LoVo (cell line): ENCODE measurements around the gene TMEM238L.

Experiments
- DNase-seq: peaks from one replicate; pipeline ENCODE4 v3.0.0-alpha.2; 2016; ENCODE audit warnings: low spot score

Gene TMEM238L

DNA sequence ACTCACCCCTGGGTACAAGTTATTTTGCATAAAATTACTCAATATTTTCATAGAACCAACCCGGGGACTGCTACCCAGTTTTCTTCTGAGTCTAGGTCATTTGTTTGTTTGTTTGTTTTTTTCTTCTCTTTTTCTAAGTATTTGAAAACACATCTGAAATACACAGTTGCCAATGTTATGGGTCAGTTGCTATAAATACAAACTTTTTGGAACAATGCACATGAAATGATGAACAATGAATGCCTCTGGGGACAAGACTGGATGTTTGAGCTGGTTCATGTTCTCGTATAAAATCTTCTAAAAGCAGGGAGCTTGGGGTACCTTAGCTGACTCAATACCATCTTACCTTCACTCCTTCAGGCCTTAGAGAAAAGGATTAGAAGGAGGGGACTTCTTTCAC is 30.5 kb downstream of the TMEM238L start:
- no peak for DNase-seq

- DNase-seq: no peak
These were observed 31.2 kb downstream of the TMEM238L start for GRCh38 chr17:10772425-10773380.

GRCh38 chr17:10771148-10771547 is 32.8 kb downstream of the TMEM238L start:
- DNase-seq: no peak

DNA sequence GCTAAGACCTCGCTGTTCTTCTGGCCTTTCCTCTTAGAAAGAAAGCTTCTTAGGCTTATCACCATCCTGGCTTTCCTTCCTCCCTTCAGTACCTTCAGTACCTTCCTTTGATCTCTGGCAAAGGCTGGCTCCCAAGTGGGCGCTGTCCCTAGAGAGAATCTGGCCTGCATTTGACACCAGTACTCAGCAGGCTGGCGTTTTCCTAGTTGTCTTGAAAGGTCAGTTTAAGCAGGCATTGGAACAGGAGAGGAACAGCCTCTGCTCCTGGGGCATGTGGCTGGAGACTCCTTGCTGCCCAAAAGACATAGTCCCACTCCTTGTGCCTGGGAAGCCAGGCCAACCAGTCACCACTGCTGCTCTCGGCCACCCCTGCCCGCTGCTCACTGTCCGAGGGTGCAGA is 34.1 kb downstream of the TMEM238L start:
- DNase-seq: no peak

- no peak for DNase-seq
These were observed 35.1 kb downstream of the TMEM238L start for GRCh38 chr17:10768750-10769251.

DNA sequence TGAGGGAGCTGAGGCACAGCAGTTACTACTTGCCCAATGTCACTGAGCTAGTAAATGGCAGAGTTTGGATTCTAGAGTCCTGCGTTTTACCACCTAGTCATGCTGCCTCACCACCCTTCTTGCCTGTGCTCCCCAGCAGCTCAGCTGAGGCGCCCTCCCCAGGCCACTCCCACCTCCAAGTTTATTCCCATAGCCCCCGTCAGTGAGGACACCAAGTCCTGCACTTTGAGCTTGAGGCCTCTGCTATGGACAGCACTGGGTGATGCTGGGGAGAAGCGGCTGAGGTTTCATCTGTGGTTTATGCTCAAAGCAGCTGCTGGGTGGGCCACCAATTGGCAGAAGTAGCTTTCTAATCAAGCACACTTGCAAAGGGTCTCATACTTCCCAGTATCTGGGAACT is 36.7 kb downstream of the TMEM238L start:
- no peak for DNase-seq

DNA sequence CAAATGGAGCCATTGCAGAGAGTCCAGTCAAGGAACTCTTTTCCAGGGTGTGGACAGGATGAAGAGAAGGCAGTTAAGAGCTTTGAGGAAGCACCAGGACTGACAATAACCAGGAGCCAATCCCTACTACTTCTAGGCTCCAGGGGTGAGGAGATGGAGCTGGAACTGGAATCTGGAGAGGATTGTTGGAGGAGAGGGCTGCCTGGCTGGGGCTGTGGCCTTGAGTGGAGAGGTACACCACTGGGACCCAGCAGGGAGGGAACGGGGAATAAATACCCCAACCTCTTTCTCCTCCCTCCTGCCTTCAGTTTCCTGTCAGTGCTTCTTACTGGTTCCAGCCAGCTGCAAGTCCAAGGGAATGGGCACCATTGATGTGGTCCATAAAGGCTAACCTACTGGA is 41.9 kb downstream of the TMEM238L start:
- no peak for DNase-seq

GRCh38 chr17:10761281-10761680 is 42.6 kb downstream of the TMEM238L start:
- no peak for DNase-seq

- DNase-seq: no peak
These were observed 45.8 kb downstream of the TMEM238L start for GRCh38 chr17:10758062-10758461.

DNA sequence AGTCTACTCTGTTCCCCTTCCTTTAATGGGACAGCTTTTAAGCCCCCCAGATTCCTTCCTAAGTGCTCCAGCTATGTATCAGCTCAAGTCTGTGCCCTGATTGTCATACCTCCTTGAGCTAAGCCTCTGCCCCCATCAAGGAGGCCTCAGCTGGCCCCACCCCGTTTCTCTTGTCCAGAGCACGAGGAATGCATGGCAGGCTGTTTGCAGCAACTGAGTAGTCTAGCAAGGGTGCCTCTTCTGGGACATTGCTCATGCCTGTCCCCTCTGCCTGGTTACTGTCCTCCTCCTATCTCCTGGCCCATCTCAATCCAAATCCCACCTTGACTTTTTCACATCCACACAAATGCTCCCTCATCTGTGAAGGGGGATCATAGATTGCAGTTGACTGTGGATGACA is 46.3 kb downstream of the TMEM238L start:
- no peak for DNase-seq

DNA sequence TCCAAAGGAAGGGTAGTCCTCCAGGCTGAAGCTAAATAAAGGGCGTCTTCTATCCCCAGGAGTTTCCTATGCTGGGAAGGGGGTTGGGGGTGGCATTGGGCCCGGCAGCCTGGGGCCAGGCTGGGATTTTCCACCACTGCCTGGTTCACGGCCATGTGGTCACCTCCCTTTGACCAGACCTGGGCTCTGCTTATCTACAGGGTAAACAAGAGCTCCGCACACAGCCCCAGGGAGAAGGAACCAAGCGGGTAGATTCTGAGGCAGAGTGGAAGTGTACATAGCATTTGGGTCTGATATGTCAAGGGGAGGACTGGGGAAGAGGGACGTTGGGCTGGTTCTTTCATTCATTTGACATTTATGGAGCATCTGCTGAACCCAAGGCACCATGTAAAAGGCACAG is 46.8 kb downstream of the TMEM238L start:
- DNase-seq: no peak

GRCh38 chr17:10756619-10757018 is 47.3 kb downstream of the TMEM238L start:
- DNase-seq: no peak

DNA sequence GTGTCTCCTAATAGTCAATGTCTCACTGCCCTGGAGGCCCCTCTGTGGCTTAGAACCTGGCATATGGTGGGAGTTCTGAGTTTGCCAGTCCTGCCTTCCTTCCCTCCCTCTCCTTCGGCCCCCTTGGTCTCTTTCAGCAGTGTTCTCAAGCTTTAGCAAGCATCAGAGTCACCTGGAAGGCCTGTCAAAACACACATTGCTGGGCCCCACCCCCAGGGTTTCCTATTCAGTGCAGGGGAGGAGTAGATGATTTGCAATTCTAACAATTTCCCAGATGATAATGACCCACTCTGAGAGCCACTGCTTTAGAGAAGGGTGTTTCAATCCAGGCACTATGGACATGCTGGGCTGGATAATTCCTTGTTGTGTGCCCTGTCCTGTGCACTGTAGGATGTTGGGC is 47.7 kb downstream of the TMEM238L start:
- DNase-seq: no peak

- no peak for DNase-seq
These were observed 48.2 kb downstream of the TMEM238L start for GRCh38 chr17:10755592-10756127.

DNA sequence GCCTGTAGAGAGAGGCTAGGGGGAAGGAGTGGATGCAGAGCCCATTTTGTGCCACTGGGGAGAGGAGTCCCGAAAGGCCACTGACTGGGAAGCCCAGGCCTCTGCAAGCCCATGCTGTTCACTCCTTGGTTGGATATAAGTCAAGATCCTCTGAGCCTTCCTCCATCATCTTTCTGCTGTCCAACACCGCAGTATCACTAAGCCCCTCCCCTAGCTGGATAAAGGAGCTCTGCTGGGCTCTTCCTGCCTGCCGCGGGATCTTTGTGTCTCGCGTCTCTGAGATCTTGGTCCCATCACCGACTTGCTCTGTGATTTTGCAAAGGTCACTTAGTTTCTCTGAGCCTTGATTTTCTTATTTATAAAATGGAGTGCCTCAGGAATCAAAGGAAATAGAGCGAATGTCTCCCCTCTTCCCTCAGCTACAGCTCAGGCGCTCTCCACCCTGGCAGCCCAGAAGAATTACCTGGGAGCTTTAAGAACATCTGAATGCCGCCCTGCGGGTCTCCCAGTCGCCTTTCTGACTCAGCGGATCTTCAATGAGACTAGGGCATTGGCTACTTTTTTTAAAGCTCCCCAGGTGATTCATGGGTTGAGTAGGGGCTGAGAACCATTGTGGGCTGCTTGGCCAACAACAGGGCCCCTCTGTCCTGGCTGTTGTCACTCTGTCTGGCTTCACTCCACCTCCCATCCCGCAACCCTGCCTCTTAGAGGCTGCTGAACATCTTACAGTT is 48.9 kb downstream of the TMEM238L start:
- DNase-seq: no peak

GRCh38 chr17:10754109-10754508 is 49.8 kb downstream of the TMEM238L start:
- peak; percentile 23 for DNase-seq

DNA sequence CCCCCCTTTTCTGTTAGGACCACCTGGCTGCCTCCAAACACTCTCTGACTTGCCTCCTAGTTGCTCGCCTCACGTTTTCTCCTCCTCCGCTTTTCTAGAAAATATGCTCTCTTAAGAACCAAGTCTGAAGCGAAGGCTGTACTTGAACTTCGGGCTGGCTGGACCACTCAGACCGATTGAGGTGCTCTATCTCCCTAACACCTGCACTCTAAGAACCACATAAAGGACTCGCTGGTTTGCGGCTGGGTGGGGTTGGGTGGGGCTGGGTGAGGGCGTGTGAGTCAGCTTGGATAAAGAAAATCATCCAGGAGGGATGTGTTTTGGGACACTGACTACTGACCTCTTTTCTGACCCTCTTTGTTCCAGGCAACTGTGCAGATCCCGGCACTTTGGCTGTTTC is 51.2 kb downstream of the TMEM238L start:
- DNase-seq: peak; percentile 20

DNA sequence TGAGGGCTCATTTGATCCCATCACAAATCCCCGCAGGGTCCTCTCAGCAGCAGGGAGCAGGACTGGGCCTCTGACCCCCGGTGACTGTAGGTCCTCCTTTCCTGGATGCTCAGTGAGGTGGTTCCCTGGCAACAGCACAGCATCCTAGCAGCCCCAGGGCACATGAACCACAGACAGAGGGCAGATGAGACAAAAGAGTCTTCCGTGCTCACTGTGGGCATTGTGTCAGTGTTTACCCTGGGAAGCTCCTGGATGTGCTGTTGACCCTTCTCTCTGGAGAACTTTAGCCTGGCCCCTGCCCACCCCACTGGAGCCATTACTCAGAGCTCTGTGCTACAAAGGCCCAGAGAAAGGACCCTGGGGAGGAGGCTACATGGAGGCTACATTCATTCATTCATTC is 52.3 kb downstream of the TMEM238L start:
- DNase-seq: no peak

- no peak for DNase-seq
These were observed 53.7 kb downstream of the TMEM238L start for GRCh38 chr17:10750210-10750609.

DNA sequence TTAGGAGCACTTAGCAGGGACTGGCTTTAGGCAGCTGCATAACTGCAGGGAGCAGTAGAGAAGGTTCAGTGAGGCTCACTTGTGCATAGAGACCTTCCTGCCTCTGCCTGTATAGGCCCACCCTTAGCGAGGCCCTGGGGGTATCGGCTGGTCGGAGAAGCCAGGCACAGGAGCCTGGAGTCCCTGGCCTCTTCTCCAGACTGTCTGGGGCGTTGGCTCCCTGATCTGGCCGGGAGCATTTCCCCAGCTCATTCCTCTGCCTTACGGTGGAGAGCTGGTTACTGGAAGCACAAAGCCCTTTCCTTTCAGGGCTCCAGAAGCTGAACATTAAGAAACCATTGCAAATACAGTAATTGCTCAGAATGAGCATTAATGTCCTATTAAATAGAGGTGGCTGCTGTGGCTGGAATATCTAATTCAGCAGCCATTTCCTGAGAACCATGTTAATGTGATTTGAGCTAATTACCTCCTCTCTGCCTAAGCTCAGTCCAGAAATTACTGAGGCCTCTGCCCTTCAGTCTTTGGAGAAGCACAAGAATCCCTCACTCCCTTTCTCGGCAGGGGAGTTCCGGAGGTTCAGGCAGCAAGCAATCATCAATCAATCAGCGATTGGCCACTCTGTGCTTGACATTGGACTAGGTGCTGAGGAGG is 55.2 kb downstream of the TMEM238L start:
- DNase-seq: no peak

- DNase-seq: peak; percentile 22
These were observed 58.7 kb downstream of the TMEM238L start for GRCh38 chr17:10745231-10745630.
